Chondrocyte (in vitro differentiated cells): ENCODE measurements around the gene NEO1. TPM values are rescaled to one million over a fixed set of nuclear protein-coding genes. Genes with fewer than 3 reads are reported as not detected.

Experiments used
- DNase-seq: peaks from one replicate; pipeline ENCODE4 v3.0.0; 2021; ENCODE audit warnings: mixed read lengths, low spot score
- H3K27ac Mint-ChIP-seq: one replicate; pipeline ENCODE4 v1.8.0; 2021; ENCODE audit warnings: mild to moderate bottlenecking, moderate library complexity, mixed read lengths; ENCODE audit not compliant: unreplicated experiment
- H3K27me3 Mint-ChIP-seq: 2 replicates; pipeline ENCODE4 v1.8.0; 2021; ENCODE audit warnings: low read depth, mixed read lengths
- H3K36me3 Mint-ChIP-seq: 2 replicates; pipeline ENCODE4 v1.8.0; 2021; ENCODE audit warnings: low read depth, mixed read lengths
- H3K4me1 Mint-ChIP-seq: 2 replicates; pipeline ENCODE4 v1.8.0; 2021; ENCODE audit warnings: low read depth, mild to moderate bottlenecking, mixed read lengths
- H3K4me3 Mint-ChIP-seq: one replicate; pipeline ENCODE4 v1.8.0; 2021; ENCODE audit warnings: mild to moderate bottlenecking, moderate library complexity, mixed read lengths; ENCODE audit not compliant: unreplicated experiment
- H3K9me3 Mint-ChIP-seq: 2 replicates; pipeline ENCODE4 v1.8.0; 2021; ENCODE audit warnings: low read depth, mixed read lengths
- CTCF ChIP-seq: fragments of 200-600 bp; sonication (generic); IDR thresholded peaks from 2 replicates; pipeline ENCODE4 v1.5.0; 2021; ENCODE audit warnings: antibody characterized with exemption, mild to moderate bottlenecking, moderate library complexity
- total RNA-seq: library from RNA; stranded (reverse); gene quantifications from 3 replicates; pipeline ENCODE4 v1.2.1, GENCODE V29; 2021

Gene NEO1
- total RNA-seq, 1 donor from 2014 or later: 42.1 TPM

- no peak for DNase-seq
- H3K9me3 Mint-ChIP-seq: no peaks in the 10 kb centered on the region
- peaks cover 2% of the 10 kb centered on the region for H3K36me3 Mint-ChIP-seq
- peaks cover 9% of the 10 kb centered on the region for H3K27me3 Mint-ChIP-seq
- H3K4me3 Mint-ChIP-seq: no peak overlapping the region
- H3K27ac Mint-ChIP-seq: no peak overlapping the region
- H3K4me1 Mint-ChIP-seq: no peaks in the 10 kb centered on the region
- no peak for TF ChIP-seq CTCF
Observed at GRCh38 chr15:73015493-73015892, 36.8 kb upstream of the NEO1 start.

DNA sequence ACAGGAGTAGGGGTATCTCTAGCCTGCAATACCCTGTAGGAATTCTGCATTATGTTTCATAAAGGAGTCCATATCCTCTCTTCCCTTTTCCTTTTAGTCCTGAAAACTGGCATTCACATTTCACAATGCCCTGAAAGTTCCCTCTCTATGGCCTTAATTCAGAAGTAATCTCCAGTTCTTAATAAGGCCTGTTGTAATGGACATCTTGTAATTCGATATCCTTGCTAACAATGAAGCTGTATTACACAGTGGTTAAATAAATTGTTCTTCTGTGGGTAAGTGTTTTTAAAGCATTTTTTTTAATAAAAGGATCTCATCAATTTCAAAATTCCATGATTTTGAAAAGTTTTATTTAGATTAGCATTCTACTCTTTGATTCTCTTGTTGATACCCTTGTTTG is 34.3 kb upstream of the NEO1 start:
- H3K9me3 Mint-ChIP-seq: no peaks in the 10 kb centered on the region
- no peak for DNase-seq
- H3K36me3 Mint-ChIP-seq: peaks cover 2% of the 10 kb centered on the region
- H3K4me1 Mint-ChIP-seq: peaks cover 8% of the 10 kb centered on the region
- H3K4me3 Mint-ChIP-seq: no peak overlapping the region
- H3K27me3 Mint-ChIP-seq: peaks cover 27% of the 10 kb centered on the region
- TF ChIP-seq CTCF: no peak
- no peak overlapping the region for H3K27ac Mint-ChIP-seq

DNA sequence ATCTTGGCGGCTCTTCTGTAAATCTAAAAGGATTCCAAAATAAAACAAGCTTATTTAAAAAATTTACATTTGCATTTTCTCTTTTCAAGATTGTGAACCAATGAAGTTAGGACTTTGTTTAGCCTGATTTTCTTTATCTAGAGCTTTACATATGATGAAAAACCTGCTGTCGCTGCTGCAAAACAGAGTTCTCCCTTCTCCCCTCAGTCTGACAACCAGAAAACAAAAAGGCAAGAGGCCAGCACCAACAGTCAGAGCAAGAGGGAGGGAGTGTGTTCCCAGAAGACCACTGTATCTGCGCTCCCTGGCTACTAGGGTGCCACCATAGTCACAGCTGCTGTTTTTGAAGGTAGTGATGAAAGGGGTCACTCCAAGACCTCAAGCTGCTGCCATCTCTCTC is 33.1 kb upstream of the NEO1 start:
- Mint-ChIP-seq H3K9me3 (no peaks in the 10 kb centered on the region), H3K36me3 (no peaks in the 10 kb centered on the region), H3K27me3 (peaks cover 25% of the 10 kb centered on the region), H3K27ac (no peak overlapping the region), H3K4me1 (peaks cover 8% of the 10 kb centered on the region), H3K4me3 (no peak overlapping the region)
- no peak for DNase-seq
- no peak for TF ChIP-seq CTCF

DNA sequence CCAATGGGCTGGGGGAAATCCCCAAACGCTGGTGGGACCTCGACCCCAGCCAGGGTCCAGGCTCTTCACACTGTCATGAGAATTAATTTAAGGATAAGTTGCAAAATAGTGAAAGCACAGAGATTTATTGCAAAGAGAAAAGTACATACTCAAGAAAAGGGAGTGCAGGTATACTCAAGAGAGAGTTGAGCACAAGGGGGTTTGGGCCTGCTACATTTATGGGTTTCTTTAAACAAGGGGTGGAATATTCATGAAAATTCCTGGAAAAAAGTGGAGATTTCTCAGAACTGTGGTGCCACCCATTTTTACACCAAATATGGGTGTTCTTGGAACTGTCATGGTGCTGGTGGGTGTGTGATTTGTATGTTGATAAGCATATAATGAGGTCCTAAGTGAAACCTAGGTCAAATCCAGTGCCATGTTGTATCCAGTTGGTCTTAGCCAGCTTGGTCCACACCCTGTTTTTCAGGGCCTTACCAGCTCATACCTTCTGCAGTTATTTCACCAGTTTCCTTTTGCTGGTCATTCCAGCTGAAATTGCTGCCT is 32.6 kb upstream of the NEO1 start:
- no peak overlapping the region for H3K4me3 Mint-ChIP-seq
- TF ChIP-seq CTCF: no peak
- peaks cover 8% of the 10 kb centered on the region for H3K4me1 Mint-ChIP-seq
- no peaks in the 10 kb centered on the region for H3K36me3 Mint-ChIP-seq
- peaks cover 25% of the 10 kb centered on the region for H3K27me3 Mint-ChIP-seq
- no peak overlapping the region for H3K27ac Mint-ChIP-seq
- no peak for DNase-seq
- no peaks in the 10 kb centered on the region for H3K9me3 Mint-ChIP-seq

DNA sequence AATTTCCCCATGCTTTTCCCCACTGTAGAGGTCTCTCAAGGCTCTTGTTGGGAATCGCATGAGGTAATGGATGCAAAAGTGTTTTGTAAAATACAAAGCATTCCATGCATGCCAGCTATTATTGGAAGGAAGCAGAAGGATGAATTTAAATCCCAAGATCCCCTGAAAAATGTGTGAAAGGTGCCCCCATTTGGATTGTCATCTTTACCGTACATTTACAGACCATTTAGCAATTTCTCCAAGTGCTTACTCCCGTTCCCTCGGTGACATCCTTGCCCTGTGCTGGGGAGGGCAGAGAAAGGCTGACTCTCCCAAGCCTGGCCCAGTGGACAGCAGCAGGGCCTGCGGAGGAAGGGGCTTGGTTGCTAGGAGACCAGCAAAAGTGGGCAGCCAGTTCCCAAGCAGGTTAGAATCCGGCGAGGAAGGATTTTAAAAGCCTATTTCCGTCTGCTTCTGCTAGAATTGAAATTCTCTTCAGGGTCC is 31.1 kb upstream of the NEO1 start:
- DNase-seq: no peak
- peaks cover 8% of the 10 kb centered on the region for H3K4me1 Mint-ChIP-seq
- no peak overlapping the region for H3K27ac Mint-ChIP-seq
- no peak overlapping the region for H3K4me3 Mint-ChIP-seq
- H3K9me3 Mint-ChIP-seq: no peaks in the 10 kb centered on the region
- no peak for TF ChIP-seq CTCF
- peaks cover 30% of the 10 kb centered on the region for H3K27me3 Mint-ChIP-seq
- H3K36me3 Mint-ChIP-seq: no peaks in the 10 kb centered on the region
